Stimulated activated CD8-positive, alpha-beta memory T cell treated with anti-CD3 and anti-CD28 coated beads, Interleukin-4, amount 100 ng/mL, for 48 hours (primary cell): Measurements from ENCODE around the gene PAFAH1B1.
"Not testable (repeated sequence)": the region's sequence is repeated elsewhere in the genome, so short reads cannot be mapped to it uniquely, and the experiment has no call there.

Source experiments
- DNase-seq: peaks from one replicate; pipeline ENCODE4 v3.0.0-alpha.2; 2020

Gene PAFAH1B1

DNA sequence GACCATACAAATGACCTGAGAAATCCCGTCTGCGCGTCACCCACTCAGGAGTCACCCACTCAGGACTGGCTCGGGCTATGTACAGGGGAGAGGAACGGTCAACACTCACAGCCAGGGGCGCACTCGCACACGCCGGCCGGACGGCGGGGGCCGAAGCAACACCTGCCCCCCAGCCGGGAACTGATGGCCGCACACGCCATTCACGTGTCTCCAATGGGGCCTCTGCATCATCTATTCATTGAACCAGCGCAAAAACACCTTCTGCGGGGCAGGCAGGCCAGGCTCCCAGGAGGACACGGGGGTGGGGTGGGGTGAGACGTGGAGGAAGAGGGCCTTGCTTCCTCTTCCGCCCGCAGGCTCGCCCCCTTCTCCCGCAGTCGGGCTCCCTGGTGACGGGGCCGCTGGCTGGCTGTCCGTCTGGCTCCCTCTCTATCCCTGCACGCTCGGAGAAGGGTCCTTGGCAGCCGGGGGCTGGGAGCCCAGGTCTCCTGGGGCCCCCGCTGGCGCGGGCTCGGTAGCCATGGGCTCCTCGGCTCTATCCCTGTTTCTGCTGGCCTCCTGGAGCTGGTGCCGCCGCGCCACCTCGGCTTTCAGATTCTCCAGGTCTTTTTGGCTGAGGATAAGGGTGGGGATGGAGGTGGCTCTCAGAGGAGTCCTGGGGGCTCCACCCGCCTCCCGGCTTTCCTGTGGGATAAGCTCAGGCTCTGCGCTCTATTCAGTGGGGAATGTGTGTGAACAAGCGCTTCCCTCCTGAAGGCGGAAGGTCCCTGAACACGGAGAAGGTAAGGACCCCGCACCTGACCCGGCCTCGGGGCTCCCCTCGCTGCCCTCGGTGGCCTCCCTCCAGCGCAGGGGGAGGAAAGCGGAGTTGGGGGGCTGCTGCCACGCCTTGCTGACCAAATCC, 97.0 kb downstream of the PAFAH1B1 start:
- DNase-seq: peak; percentile 23

DNA sequence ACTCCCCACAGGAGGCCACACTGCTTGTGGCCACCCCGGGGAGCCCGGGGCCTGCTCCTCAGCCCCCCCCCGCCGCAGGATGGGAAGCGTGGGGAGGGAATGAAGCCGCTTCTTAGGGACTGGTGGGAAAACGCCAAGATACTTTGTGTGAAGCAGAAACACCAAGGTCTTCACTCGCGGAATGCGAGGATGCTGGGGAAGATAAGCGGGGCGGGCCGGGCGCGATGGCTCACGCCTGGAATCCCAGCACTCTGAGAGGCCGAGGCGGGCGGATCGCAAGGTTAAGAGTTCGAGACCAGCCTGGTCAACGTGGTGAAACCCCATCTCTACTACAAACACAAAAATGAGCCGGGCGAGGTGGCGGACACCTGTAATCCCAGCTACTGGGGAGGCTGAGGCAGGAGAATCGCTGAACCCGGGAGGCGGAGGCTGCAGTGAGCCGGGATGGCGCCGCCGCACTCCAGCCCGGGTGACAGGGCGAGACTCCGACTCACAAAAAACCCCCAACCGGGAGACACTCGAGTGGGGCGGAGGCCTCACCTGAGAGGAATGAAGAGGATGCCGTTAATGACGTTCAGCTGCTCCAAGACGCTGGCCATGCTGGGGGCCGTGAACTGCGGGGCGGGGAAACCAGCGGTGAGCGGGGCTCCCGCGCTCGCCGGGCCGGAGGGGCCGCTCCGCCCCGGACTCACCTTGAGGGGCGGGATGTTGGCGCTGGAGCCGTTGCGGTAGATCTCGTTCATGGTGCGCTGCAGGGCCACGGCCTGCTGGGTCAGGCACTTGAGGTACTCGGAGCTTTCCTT, 97.8 kb downstream of the PAFAH1B1 start:
- DNase-seq: peak; percentile 19

DNA sequence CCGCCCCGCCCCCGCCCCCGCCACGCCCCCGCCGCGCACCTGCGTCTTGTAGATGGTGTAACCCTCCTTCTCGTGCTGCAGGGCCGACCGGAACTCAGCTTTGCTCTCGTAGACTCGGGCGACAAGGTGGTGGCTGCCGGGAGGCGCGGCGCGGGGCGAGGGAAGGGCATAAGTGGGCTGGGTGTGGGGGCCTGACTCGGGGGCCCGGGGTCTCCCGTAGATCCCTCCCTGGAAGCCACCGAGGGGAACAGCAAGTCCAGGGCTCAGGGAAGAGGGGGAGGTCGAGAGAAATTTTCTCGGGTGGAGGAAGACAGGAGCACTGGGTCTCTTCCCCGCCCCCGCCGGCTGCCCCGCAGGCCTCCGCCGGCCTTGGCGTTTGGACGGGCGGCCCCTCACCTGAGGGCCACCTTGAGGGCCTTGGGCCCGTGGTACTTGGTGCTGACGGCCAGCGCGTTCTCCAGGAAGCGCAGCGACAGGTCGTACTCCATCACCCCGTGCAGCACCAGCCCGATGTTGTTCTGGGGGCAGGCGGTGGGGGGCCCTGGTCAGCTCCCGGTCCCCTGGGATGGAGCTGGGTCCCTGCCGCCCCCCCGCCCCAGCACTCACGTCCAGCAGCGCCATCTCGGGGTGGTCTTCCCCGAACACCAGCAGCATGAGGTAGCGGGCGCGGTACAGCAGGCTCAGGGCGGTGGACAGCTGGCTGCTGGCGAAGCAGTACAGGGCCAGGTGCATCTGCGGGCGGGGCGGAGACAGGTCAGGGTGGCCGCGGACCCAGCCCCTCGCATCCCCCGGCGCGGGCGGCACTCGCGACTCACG, 98.7 kb downstream of the PAFAH1B1 start:
- DNase-seq: no peak

DNA sequence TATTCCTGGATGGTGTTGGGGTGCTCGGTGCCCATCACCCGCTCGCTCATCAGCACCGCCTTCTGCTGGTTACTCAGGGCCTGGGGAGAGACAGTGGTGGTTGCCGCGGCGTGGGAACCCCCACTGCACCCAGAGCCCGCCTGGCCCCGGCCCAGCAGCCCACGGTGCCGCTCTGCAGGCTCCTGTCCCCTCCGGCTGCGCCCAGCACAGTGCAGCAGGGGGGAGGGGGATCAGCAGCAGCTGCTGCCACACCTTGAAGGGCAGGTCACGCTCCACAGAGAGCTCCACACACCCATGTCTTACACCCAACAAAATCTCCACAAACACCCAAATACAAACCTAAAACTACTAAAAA, 99.3 kb downstream of the PAFAH1B1 start:
- peak; percentile 20 for DNase-seq

DNA sequence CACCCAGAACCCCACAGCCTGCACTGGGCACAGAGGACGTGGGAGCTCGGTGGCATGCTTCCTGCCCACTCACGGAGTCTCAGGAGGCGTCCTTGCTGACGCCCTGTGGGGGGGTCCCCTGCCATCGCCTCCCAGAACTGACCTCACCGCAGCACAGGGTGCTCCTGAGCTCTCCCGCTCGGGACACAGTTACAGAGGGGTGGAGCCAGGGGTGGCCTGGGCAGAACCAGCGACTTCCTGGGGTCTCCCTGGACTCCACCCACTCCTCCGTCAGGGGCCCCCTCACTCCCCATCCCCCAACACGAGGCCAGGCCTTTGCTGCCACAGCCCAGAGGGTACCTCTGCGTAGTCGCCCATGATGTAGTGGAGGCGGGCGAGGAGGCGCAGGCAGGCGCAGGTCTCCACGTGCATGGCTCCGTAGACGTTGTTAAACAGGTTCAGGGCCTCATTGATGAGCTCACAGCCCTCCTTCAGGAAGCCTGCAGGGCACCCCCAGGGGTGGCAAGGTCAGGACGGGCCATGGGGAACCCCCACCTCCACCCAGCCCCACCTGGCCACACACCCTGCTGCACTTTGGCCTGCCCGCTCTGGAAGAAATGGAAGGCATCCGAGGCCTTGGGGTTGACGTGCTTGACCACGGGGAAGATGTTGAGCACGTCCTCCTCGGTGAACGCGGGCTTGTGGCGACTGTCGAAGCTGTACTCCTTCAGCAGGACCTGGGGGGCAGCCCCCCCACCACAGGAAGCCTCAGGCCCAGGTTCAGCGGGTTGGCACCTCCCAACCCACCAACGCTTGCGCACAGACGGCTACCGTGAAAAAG, 100.3 kb downstream of the PAFAH1B1 start:
- peak; percentile 23 for DNase-seq

DNA sequence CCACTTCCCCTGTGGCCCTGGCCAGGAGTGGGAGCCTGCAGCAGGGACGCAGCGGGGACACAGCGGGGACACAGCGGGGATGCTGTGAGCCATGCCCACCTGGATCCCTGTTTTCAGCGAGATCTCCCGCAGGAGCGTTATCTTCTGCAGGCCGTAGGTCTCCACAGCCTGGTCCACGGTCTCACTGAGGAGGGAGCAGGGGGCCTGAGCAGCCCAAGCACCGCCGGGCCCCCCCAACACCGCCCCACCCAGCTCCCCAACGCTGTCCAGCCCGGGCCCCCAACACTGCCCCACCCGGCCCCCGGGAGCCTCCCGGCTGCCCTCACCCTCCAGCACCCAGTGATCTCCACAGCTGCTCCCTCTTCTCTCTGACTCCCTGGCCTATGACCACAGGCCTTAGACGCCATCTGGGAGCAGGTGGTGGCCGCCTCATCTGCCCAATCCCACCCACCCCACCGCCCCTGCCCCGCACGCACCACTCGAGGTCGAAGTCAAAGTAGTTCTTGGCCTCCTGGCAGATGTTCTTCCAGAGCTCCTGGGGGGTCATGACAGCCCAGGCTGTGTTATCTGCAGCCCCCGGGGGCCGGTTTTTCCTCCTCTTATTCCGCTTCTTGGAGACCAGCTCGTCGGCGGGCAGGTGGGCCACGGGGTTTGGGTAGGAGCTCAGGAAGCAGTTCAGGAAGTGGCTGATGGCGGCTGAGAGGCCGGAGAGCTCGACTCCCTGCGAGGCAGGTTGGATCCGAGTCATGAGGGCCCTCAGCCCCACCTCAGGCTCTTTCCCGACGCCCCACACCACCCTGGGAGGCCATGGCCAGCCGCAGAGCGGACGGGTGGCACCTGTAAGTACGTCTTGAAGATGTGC, 101.2 kb downstream of the PAFAH1B1 start:
- no peak for DNase-seq

DNA sequence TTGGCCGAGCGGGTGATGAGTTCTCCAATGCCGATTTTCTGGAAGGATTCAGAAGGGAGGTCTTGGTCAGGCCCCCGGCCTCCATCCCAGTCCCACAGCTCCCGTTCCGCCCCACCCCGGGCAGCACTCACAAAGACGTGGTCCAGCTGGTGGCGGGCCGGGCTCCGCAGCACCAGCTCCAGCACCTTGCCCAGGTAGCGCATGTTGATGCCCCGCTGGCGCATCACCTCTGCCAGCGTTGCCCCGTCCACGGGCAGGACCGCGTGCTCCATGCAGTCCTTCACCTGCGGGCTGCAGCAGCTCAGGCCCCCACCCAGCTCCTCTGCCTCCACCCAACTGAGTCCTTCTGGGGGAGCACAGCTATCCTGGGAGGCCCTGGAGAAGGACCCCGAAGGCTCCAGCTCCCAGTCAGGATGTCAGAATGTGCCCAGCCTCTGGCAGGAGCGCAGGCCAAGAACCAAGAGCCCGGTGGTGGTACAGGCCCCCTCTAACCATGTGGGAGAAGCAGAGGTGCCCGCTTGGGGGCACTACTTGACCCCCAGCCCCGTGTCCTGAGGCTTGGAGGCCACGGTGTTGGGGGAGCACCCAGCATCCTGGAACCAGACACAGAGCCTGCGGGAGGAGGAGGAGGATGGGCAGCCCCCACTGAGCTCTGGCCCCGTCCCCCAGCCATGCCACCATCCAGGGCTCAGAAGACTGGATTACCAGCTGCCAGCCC, 101.9 kb downstream of the PAFAH1B1 start:
- no peak for DNase-seq

DNA sequence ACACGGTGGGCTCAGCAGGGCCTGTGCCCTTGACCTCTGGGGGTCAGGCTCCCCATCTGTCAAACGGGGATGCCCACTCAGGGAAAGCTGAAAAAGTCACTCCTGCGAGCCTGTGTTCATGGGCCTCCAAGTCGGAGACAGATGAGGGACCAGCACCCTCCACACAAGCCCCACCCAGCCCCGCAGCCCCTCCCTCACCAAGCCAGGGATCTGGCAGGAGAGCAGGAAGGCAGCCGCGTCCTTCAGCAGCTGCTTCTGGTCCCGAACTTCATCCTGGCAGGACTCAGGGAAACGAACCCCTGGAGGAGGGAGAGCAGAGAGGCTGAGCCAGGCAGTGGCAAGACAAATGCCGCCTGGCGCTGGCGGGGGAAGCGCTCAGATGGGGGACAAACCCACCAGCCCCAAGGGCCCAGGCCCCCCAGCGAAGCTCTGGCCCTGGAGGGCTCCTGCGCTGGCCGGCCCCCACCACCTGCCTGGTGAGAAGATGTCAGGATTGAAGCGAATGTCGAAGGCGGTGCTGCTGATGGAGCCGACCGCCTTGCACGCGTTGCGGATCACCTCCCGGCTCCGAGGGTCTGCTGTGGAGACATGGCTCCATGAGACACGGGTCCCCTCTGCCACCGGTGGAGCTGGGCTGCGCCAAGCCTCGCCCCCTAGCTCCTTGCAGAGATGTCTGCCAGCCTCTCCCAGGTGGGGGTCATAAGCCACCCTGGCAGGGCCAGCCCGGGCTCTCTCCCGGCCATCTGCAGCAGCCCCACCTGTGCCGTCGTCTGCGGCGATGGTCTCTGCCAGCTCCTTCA, 102.7 kb downstream of the PAFAH1B1 start:
- DNase-seq: no peak

DNA sequence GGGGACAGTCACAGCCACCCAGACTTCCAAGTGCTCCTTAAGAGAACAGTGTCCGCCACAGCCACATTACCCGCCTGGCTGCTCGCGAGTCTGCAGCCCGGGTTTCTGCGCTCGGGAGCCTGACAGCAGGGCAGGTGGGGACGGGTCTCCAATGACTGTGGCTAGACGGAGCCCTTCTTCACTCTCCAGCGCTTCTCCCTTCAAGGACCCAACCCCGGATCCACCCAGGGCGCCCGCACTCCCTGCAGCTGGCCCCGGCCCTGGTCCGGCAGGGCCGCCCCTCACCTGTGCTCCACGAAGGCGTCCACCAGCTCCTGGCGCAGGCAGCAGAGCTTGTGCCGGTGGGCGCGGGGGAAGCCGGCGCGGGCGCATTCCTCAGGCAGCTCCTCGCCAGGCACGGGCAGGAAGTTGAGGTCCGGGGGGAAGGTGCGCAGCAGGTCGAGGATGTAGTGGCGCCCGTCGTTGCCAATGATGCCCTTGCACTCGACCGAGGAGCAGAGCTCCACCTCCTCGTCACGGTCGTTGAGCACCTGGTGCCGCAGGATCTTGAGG, 104.2 kb downstream of the PAFAH1B1 start:
- no peak for DNase-seq

DNA sequence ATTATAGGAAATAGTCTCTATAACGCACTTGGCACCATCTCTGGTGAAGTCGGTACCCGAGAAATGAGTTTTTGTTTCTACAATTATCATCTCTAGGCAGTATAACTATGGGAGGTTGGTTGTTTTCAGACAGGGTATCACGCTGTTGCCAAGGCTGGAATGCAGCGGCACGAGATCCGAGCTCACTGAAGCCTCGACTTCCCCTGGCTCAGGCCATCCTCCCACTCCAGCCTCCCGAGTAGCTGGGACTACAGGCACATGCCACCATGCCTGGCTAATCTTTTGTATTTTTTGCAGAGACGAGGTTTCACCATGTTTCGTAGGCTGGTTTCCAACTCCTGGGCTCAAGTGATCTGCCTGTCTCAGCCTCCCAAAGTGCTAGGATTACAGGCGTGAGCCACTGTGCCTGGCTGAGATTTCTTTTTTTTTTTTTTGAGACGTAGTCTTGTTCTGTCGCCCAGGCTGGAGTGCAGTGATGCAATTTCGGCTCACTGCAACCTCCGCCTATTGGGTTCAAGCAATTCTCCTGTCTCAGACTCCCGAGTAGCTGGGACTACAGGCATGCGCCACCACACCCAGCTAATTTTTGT, 105.9 kb downstream of the PAFAH1B1 start:
- not testable (repeated sequence) for DNase-seq

DNA sequence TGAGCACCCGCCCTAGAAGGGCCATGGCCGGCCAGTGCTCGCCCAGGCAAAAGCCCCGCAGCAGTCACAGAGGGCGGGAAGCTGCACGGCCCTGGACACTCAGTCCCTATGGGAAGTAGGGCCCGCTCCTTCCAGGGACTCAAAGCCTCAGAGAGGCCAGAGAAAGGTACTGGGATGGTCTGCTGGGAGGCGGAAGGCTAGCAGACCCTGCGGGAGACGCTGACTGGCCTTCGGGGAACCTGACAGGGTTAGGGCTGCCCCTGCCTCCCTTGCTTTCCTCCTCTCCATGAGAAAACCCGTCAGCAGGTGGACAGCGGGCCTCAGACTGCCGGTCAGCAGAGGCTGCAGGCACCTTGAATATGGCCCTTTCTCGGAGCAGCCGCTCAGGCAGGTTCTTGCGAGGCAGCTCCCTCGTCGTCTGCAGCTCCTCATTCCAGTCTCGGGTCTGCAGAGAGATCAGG, 106.6 kb downstream of the PAFAH1B1 start:
- DNase-seq: no peak

DNA sequence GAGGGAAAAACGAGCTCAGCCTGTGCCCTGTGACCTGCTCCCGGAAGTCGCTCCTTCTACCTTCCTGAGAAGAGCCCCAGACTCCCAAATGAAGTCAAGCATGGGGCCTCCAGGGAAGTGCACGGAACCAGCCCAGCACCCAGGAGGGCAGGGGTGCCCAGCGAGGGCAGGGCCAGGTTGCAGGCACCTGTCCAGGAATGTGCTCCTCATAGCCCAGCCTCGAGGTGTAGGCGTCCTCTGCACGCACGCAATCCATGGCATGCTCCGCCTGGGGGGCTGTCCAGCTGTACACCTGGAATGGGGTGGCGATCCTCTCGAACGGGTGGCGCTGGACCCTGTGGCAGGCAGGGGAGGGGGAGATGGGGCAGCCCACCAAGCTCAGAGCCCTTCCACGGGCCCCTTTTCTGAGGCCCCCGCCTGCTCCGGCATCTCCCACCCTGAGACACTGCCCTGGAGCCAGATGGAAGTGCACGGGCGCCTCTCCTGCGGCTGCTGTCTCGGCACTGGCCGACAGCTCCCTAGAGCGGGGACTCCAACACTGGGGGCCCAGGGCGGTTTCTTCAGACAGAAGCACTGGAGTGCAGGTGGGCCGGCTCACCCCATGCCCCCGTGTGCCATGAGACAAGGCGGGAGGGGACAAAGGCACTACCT, 107.2 kb downstream of the PAFAH1B1 start:
- no peak for DNase-seq

DNA sequence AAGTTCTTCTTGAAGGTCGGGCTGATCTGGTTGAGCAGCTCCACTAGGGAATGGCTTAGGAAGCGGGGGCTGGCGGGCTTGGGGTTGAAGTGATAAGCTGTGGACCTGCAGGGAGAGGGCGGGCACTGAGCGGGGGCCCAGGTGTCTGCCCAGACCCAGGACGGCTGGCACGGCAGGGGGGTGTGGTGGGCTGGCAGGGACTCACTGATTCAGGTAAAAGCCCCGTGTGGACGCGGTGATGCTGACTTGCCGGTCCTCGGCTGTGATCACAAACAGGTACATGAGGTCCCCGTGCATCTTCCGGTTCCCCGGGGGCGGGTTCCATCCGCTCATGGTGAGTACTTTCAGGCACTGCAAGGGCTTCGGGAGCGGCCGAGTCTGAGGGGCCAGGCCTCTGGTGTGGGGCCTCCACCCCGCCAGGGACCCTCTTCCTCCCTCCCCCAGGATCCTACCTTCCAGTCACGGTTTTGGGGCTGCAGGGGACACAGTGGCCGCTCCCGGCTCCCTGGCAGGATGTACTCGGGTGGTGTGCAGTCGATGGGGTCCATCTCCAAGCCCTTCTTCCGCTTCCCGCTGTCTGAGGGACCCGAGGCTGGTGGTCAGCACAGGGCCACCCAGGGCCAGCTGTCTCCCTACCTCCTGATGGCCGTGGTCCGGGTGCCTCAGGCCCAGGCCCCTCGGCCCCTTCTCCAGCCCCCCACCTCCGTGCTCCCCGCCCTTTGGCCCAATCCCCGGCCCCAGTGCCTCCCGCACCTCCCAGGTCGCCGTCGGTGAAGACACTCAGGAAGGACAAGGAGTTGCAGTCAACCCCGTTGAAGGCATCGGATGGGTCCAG, 107.9 kb downstream of the PAFAH1B1 start:
- DNase-seq: no peak

DNA sequence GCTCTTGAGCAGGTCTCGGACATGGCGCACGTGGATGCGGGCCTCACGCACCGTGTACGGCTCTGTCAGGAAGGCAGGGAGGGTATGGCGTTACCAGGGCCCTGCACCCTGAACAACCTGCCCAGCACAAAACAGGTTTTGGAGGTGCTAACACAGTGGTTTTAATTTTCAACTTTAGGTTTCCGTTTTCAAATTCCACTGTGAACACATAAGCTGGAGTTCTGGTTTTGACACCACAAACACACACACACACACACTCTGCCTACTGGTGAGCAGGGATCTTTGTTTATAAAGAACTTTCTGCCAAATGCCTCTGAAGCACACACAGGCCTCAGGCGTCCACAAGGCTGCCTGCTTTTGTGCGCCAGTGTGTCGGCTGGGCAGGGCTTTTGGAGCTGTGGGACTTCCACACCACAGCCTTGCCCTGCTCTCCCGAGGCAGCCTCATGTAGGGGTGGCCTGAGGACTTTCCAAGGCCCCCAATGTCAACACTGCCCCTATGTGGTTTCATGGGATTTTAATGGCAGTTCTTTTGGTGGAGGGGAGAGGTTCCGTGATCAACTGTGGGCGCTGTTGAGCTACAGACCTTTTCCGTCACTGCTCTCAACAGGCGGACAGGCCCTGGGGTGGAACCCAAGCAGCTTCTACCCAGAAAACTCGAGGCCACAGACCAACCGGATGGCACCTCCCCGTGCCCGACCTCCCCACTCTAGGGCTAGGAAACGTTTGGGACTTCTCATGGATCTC, 108.7 kb downstream of the PAFAH1B1 start:
- no peak for DNase-seq

DNA sequence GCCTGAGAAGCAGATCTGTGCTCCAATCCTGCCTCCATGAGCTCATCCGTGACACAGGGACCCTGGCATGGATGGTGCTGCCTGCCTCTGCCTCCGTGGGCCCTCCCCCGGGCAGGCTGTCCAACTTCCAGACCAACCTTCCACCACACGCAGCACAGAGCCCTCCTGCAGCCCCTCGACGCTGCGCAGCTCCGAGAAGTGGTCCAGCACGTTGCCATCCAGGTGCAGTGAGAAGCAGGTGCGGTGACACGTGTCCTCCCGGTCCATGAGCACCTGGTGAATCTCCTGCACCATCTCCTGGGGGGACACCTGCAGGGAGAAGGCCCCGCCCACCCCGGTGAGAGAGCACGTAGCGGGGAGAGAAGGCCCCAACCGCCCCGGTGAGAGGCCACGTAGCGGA, 109.7 kb downstream of the PAFAH1B1 start:
- DNase-seq: no peak

DNA sequence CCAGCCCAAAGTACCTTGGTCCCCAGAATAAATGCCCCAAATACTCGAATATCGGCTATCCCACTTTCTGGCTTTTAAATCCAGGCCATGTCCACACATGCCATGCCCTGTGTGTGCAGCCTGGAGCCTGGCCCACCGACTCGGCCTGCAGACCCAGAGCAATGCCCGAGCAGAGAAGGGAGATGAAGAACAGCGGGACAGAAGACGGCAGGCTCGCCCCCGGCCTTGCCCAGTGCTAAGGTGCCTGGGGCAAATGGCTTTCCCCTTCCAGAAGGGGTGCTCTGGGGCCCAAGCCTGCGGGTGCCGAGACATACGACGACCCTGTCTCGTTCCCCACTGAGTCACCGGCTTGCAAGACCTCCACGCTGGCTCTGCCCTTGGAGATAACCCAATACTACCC, 110.2 kb downstream of the PAFAH1B1 start:
- no peak for DNase-seq
